AG09319 (cell line): ENCODE results near the gene HOTAIR.

ENCODE experiments used
- DNase-seq: peaks from one replicate; pipeline ENCODE4 v3.0.0-alpha.2; 2010; ENCODE audit warnings: low read depth; ENCODE audit errors: extremely low read depth
- TF ChIP-seq, protein P1 (sequence below): IDR thresholded peaks from 2 replicates; pipeline ENCODE4 v1.5.1; 2011; ENCODE audit warnings: low read depth, mild to moderate bottlenecking, inconsistent platforms, low read length, moderate library complexity

Gene HOTAIR

DNA sequence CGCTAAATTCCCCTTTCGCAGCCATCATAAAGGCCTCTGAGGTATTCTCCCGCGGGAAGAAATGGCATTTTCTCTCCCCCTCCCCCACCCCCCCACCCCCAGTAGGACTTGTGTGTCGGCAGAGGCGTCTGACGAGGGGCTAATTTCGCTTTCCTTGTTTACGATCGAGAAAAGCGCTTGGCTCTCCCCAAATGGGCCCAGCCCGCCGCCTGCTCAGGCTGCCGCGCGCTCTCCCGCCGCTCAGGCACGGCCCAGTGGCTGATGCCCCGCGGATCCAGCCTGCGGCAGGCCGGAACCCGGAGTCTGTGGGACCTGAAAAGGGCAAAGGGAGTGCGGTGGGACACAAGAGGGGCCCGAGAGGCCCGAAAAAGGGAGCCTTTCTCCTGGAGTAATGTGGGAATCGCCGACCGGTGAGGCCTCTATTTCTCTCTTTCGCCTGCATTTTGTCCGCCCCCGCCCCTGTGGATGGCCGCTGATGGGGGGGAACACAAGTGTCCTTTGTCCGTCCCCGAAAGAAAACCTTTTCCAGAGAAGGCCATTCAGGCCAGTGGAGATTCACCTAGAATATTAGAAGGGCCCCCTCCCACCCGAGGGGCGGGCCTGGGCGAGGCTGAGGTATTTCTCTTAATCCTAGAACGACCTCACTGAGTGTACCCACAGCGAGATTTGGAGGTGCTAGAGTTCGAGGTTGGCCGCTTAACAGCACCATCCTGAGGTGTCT, 44.5 kb upstream of the HOTAIR start:
- DNase-seq, result no peak
- TF ChIP-seq, protein P1, sequence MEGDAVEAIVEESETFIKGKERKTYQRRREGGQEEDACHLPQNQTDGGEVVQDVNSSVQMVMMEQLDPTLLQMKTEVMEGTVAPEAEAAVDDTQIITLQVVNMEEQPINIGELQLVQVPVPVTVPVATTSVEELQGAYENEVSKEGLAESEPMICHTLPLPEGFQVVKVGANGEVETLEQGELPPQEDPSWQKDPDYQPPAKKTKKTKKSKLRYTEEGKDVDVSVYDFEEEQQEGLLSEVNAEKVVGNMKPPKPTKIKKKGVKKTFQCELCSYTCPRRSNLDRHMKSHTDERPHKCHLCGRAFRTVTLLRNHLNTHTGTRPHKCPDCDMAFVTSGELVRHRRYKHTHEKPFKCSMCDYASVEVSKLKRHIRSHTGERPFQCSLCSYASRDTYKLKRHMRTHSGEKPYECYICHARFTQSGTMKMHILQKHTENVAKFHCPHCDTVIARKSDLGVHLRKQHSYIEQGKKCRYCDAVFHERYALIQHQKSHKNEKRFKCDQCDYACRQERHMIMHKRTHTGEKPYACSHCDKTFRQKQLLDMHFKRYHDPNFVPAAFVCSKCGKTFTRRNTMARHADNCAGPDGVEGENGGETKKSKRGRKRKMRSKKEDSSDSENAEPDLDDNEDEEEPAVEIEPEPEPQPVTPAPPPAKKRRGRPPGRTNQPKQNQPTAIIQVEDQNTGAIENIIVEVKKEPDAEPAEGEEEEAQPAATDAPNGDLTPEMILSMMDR, result no peak

GRCh38 chr12:54018468-54018984, 43.8 kb upstream of the HOTAIR start:
- TF ChIP-seq, protein P1, result no peak
- DNase-seq, result no peak

DNA sequence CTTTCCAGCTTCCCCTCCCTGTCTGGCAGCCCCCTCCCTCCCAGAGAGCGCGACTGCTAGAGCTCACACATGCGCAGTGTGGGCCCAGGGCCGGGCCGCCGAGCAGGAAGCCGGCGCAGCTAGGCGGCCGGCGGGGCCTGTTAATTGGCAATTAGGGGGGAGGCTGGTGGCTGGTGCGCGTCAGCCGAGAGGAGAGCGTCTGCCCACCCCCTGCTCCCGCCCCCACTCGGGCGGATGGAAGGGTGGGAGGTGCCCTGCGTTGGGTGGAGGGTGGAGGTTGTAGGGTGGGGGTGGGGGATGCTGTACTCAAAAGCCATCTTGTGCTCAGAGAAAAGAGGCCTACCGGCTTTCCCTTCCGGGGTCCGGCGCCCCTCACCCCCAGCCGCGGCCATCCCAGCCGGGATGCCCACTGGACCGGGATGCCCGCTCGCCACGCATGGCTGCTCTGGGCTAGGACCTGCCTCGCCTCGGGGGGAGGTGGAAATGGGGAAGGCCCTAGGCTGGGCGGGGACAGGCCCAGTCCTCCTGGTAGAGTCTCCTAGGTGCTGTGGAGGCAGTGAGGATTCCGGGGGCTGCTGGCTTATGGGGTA, 43.2 kb upstream of the HOTAIR start:
- DNase-seq, result no peak
- TF ChIP-seq, protein P1, result no peak

- TF ChIP-seq, protein P1, result no peak
- no peak for DNase-seq
These were observed 42.5 kb upstream of the HOTAIR start for GRCh38 chr12:54017027-54017788.

DNA sequence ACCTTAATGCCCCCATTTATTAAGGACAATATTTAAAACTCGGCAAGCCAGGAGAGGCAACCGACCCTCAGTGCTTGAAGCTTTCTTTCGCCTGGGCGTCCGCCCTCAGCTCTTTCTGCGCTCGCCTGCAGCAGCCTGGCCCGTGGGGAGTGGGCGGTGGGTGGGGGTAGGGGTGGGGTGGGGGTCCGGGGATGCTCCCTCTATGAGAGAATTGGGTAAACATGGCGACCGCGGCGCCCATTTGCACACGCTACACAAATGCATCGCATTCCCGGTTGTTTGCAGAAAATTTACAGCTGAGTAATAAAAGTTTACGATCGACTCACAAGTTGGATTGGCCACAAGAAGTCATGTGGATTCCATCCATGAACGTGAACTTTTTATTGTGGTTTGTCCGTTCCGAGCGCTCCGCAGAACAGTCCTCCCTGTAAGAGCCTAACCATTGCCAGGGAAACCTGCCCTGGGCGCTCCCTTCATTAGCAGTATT, 41.8 kb upstream of the HOTAIR start:
- no peak for DNase-seq
- TF ChIP-seq, protein P1, result no peak

DNA sequence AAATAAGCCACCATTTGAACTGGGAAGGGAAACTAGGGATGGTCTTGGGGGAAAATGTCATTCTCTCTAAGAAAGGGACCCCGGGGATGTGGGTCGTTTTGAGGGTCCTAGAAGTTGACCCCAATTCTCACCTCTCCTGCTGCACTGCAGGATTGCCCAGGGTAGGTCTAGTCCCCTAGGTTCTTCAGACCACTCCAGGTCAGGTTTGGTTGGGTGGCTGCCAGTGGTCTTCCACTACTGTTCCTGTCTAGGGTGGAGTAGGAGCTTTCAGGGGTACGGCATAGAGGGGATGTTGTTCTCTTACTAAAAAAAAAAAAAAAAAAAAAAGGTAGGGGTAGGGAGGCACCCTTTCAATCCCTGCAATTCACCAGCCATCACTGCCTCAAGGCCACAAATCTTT, 41.3 kb upstream of the HOTAIR start:
- DNase-seq, result no peak
- TF ChIP-seq, protein P1, result no peak
